Endothelial cell of umbilical vein (primary cell): ENCODE results near the gene NUDT3. TPM values are rescaled to one million over a fixed set of nuclear protein-coding genes. Genes with fewer than 3 reads are reported as not detected.

Source experiments
- BruUV-seq: library from RNA; stranded (reverse); fragments of 400-500 nt; replicated peaks from 2 replicates; lab custom pipeline; 2021; lab: Mats Ljungman, UMichigan
- CTCF ChIA-PET: fragments of 300-600, 350-600 bp; sonication (Branson Sonifier 250); formaldehyde crosslinking; loops from one replicate; lab custom pipeline; 2021; ENCODE audit warnings: antibody characterized with exemption, inconsistent platforms; lab: Charles Lee
- POLR2A ChIA-PET: fragments of 300-600, 350-600 bp; sonication (Branson Sonifier 250); formaldehyde crosslinking; loops from one replicate; lab custom pipeline; 2021; ENCODE audit warnings: antibody characterized with exemption, inconsistent platforms; lab: Charles Lee
- DNase-seq: peaks from one replicate; pipeline ENCODE4 v3.0.0-alpha.2; 2011; ENCODE audit warnings: low read depth, low spot score
- FAIRE-seq: peaks from 2 replicates; lab custom pipeline; 2011; peaks lifted over from hg19 to GRCh38; lab: Jason Lieb, UNC
- H2AFZ ChIP-seq: 2 replicates; pipeline ENCODE4 v1.6.0; 2012; ENCODE audit warnings: low read depth, low read length, control low read depth, inconsistent platforms
- H3K27ac ChIP-seq: 2 replicates; pipeline ENCODE4 v1.5.1; 2011; ENCODE audit warnings: low read depth, mild to moderate bottlenecking, control low read depth, low read length, moderate library complexity; ENCODE audit not compliant: insufficient read depth
- H3K27me3 ChIP-seq, 2 experiments: 2 replicates each; pipeline versions ENCODE4 v1.6.0 to v1.6.1; 2011; ENCODE audit warnings: low read length in 2 of 2, mixed read lengths in 1 of 2; ENCODE audit not compliant: control insufficient read depth in 2 of 2, insufficient read depth in 2 of 2
- H3K36me3 ChIP-seq, 2 experiments: 2 replicates in 1 of 2; 3 replicates in 1 of 2; pipeline ENCODE4 v1.5.1; 2011; ENCODE audit warnings: low read length in 2 of 2, mild to moderate bottlenecking in 1 of 2, moderate library complexity in 1 of 2; ENCODE audit not compliant: control insufficient read depth in 2 of 2, insufficient read depth in 2 of 2; ENCODE audit errors: extremely low read depth in 1 of 2
- H3K4me1 ChIP-seq: 3 replicates; pipeline ENCODE4 v1.5.1; 2011; ENCODE audit warnings: mild to moderate bottlenecking, low read length; ENCODE audit not compliant: control insufficient read depth, insufficient read depth; ENCODE audit errors: extremely low read depth
- H3K4me2 ChIP-seq: 2 replicates; pipeline ENCODE4 v1.6.1; 2011; ENCODE audit warnings: low read length, control low read depth, mixed read lengths; ENCODE audit not compliant: insufficient read depth
- H3K4me3 ChIP-seq, 3 experiments: fragments of 200-600 bp in 1 of 3; sonication (generic), shearing (Covaris generic) in 1 of 3; replicated peaks in 1 of 3; 2 replicates each; pipeline ENCODE4 v1.5.1; 2011 to 2016; ENCODE audit warnings: control low read depth in 3 of 3, low read length in 3 of 3, mild to moderate bottlenecking in 2 of 3, inconsistent platforms in 1 of 3, low read depth in 1 of 3, moderate library complexity in 1 of 3; ENCODE audit not compliant: insufficient read depth in 1 of 3
- H3K79me2 ChIP-seq: 2 replicates; pipeline ENCODE4 v1.6.0; 2012; ENCODE audit warnings: low read length, inconsistent platforms; ENCODE audit not compliant: control insufficient read depth, insufficient read depth
- H3K9ac ChIP-seq: replicated peaks from 2 replicates; pipeline ENCODE3; 2011; ENCODE audit warnings: low read length, control low read depth; ENCODE audit not compliant: insufficient read depth; ENCODE audit errors: extremely low read depth
- H3K9me1 ChIP-seq: replicated peaks from 3 replicates; pipeline ENCODE4 v1.6.0; 2011; ENCODE audit warnings: mild to moderate bottlenecking, low read length; ENCODE audit not compliant: control insufficient read depth, insufficient read depth; ENCODE audit errors: extremely low read depth
- H3K9me3 ChIP-seq: replicated peaks from 2 replicates; pipeline ENCODE4 v1.5.1; 2012; ENCODE audit warnings: low read length, inconsistent platforms; ENCODE audit not compliant: control insufficient read depth, insufficient read depth
- H4K20me1 ChIP-seq: replicated peaks from 2 replicates; pipeline ENCODE3; 2011; ENCODE audit warnings: mild to moderate bottlenecking, low read length; ENCODE audit not compliant: control insufficient read depth, insufficient read depth; ENCODE audit errors: extremely low read depth
- EZH2 ChIP-seq: IDR thresholded peaks from 2 replicates; pipeline ENCODE4 v1.6.1; 2012; ENCODE audit warnings: borderline replicate concordance, low read depth, mild to moderate bottlenecking, moderate library complexity, low read length, inconsistent platforms; ENCODE audit not compliant: severe bottlenecking
- FOS ChIP-seq: IDR thresholded peaks from 2 replicates; pipeline ENCODE4 v1.6.1; 2011; ENCODE audit warnings: mild to moderate bottlenecking, low read length, moderate library complexity, borderline replicate concordance; ENCODE audit not compliant: insufficient read depth
- GATA2 ChIP-seq: IDR thresholded peaks from 2 replicates; pipeline ENCODE4 v1.7.0; 2011; ENCODE audit warnings: low read depth, mild to moderate bottlenecking, moderate library complexity, mixed read lengths, low read length; ENCODE audit not compliant: insufficient read length, insufficient read depth
- JUN ChIP-seq: IDR thresholded peaks from 2 replicates; pipeline ENCODE4 v1.6.1; 2011; ENCODE audit warnings: borderline replicate concordance, low read depth; ENCODE audit not compliant: insufficient read length, insufficient read depth
- MAX ChIP-seq: IDR thresholded peaks from 2 replicates; pipeline ENCODE4 v1.6.1; 2011; ENCODE audit not compliant: insufficient read depth, insufficient read length
- MYC ChIP-seq: IDR thresholded peaks from one replicate; pipeline ENCODE4 v1.6.1; 2011; ENCODE audit warnings: mild to moderate bottlenecking, low read depth, low read length
- POLR2A ChIP-seq: IDR thresholded peaks from 2 replicates; pipeline ENCODE4 v1.6.1; 2012; ENCODE audit warnings: low read depth, mild to moderate bottlenecking, control low read depth, low read length
- POLR2AphosphoS5 ChIP-seq: IDR thresholded peaks from 2 replicates; pipeline ENCODE4 v1.6.1; 2012; ENCODE audit warnings: low read depth, mild to moderate bottlenecking, control low read depth, low read length, moderate library complexity; ENCODE audit not compliant: insufficient read depth
- dilution Hi-C: fragments of 300-500 bp; cut with MboI; formaldehyde crosslinking; loops from one replicate; pipeline ENCODE4 v1.15.0; 2019; ENCODE audit warnings: low sequenced_read_pairs; ENCODE audit not compliant: extremely low pct_ligation_motif_present
- intact Hi-C: fragments of 100-400 bp; cut with micrococcal nuclease; formaldehyde crosslinking; loops from one replicate; pipeline ENCODE4 v1.10.0; 2022
- polyA plus RNA-seq, 4 experiments: library from polyadenylated mRNA; depleted of rRNA in 3 of 4; stranded (reverse) in 3 of 4; unstranded in 1 of 4; fragments of >200 nt; gene quantifications; 2 replicates each; pipeline versions ENCODE4 v1.2.1 to v1.2.3, GENCODE V29; 2011 to 2012; ENCODE audit warnings: missing spikeins in 1 of 4
- total RNA-seq: library from RNA; stranded (reverse); gene quantifications from 2 replicates; pipeline ENCODE4 v1.2.3, GENCODE V29; 2021
- TF ChIP-seq, protein P1 (sequence below), 2 donors: IDR thresholded peaks; 1 replicate in 1 of 2; 2 replicates in 1 of 2; pipeline ENCODE4 v1.5.1; 2011; ENCODE audit warnings: low read length in 2 of 2, mild to moderate bottlenecking in 2 of 2, moderate library complexity in 2 of 2, control low read depth in 1 of 2, inconsistent platforms in 1 of 2, low read depth in 1 of 2; ENCODE audit not compliant: insufficient read depth in 1 of 2; ENCODE audit errors: extremely low read depth in 1 of 2

NUDT3 gene
- total and polyA plus RNA-seq, 2 donors (not counting 3 experiments of a cell fraction or from before 2014, with no cell fraction given), result 11.9 to 30.9 TPM

GRCh38 chr6:34360556-34360955 lies 31.9 kb downstream of the NUDT3 start:
- H3K36me3 ChIP-seq, result no peaks in the 10 kb centered on the region
- peaks cover 5% of the 10 kb centered on the region for H4K20me1 ChIP-seq
- no peaks in the 10 kb centered on the region for H3K9me3 ChIP-seq
- intact Hi-C loops (no loop called here), dilution Hi-C loops (no loop called here)
- FAIRE-seq (no peak), DNase-seq (no peak)
- no peaks in the 10 kb centered on the region for H3K27me3 ChIP-seq
- no peak overlapping the region for H3K4me3 ChIP-seq
- H3K79me2 ChIP-seq, result peaks cover 79% of the 10 kb centered on the region
- TF ChIP-seq EZH2 (no peak), MAX (no peak), POLR2AphosphoS5 (no peak), FOS (no peak), POLR2A (no peak), GATA2 (no peak), JUN (no peak), MYC (no peak)
- TF ChIP-seq, protein P1, sequence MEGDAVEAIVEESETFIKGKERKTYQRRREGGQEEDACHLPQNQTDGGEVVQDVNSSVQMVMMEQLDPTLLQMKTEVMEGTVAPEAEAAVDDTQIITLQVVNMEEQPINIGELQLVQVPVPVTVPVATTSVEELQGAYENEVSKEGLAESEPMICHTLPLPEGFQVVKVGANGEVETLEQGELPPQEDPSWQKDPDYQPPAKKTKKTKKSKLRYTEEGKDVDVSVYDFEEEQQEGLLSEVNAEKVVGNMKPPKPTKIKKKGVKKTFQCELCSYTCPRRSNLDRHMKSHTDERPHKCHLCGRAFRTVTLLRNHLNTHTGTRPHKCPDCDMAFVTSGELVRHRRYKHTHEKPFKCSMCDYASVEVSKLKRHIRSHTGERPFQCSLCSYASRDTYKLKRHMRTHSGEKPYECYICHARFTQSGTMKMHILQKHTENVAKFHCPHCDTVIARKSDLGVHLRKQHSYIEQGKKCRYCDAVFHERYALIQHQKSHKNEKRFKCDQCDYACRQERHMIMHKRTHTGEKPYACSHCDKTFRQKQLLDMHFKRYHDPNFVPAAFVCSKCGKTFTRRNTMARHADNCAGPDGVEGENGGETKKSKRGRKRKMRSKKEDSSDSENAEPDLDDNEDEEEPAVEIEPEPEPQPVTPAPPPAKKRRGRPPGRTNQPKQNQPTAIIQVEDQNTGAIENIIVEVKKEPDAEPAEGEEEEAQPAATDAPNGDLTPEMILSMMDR (IDR thresholded peaks at IDR 0.05; ENCODE audit: extremely low read depth in 1 of 2, insufficient read depth in 1 of 2, low read depth in 1 of 2, low read length in 2 of 2), result no peak
- no peaks in the 10 kb centered on the region for H3K9me1 ChIP-seq
- H3K27ac ChIP-seq, result no peak overlapping the region
- H3K4me2 ChIP-seq, result no peak overlapping the region
- BruUV-seq, result no TSS peak
- ChIA-PET CTCF (interaction anchor here (1.3 to 1.7 kb wide), 4 partner anchors 17 to 111 kb away, joined by 3 to 10 read pairs (median 4); partner anchors contain the start of gene SMIM29), POLR2A (no interaction called here)
- H3K4me1 ChIP-seq, result peaks cover 8% of the 10 kb centered on the region
- no peak overlapping the region for H3K9ac ChIP-seq
- H2AFZ ChIP-seq, result no peak overlapping the region
